ENCODE data around the gene CROCC.

GRCh38 chr1:16971341-16972188, 49.8 kb downstream of the CROCC start:
- TF ChIP-seq POLR2A (IDR thresholded peaks at IDR 0.05; ENCODE audit: low read depth, low read length) (no peak), POLR2AphosphoS5 (IDR thresholded peaks at IDR 0.05; ENCODE audit: low read depth, low read length) (no peak), TAF1 (IDR thresholded peaks at IDR 0.05; ENCODE audit: low read depth, low read length) (no peak)
